HT-29 (cell line): ENCODE data around the gene PANX1. TPM values are rescaled to one million over a fixed set of nuclear protein-coding genes. Genes with fewer than 3 reads are reported as not detected.

ENCODE experiments used
- total RNA-seq: library from RNA; depleted of rRNA; stranded (reverse); fragments of >200 nt; shearing (Covaris generic); gene quantifications from 2 replicates; pipeline ENCODE4 v1.2.3, GENCODE V29; 2014; rRNA removed

The PANX1 gene
- total RNA-seq, 1 experiment from 2014 or later, result 26.1 TPM

Other genes starting within 250 kb of the PANX1 start
- gene HEPHL1, start 107.5 kb upstream of the PANX1 start, total RNA-seq, result not detected in 2 replicates
- not detected in 2 replicates for gene IZUMO1R, start 175.7 kb downstream of the PANX1 start, total RNA-seq